GM21447 (cell line): ENCODE measurements around the gene MED16.

ENCODE experiments used
- ATAC-seq: cut with Tn5 transposase; IDR thresholded peaks from one replicate; pipeline ENCODE4 v1.9.1; 2021; ENCODE audit not compliant: unreplicated experiment

The MED16 gene

DNA sequence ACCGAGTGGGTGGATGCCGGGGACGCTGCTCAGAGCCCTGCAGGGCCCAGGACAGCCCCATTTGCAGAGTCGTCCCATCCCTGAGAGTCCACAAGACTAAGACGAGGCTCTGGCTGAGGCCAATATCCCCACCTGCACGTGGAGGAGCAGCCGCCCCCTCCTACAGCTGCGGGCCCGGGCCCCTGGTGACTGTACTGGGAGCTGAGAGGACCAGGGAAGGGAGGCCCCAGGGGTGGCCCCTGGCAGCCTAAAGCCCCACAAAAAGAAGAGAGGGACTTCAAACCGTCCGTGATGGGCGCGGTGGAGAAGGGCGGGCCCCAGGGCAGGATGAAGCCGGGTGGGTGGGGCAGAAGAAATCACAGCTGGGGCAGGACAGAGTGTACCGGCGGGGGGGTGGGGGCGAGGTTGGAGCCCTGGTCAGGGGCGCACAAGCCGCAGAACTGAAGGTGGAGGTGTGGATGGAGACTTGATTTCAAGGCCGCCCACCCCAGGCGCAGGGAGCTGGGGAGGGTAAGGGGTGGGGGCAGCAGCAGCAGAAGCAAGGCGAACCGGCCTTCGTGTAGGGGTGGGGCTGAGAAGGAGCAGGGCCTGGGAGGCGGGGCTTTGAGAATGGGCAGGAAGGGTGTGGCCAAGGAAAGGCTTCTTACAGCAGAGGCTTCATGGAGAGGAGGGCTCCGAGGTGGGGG lies 20.6 kb downstream of the MED16 start:
- peak; percentile 68 for ATAC-seq

DNA sequence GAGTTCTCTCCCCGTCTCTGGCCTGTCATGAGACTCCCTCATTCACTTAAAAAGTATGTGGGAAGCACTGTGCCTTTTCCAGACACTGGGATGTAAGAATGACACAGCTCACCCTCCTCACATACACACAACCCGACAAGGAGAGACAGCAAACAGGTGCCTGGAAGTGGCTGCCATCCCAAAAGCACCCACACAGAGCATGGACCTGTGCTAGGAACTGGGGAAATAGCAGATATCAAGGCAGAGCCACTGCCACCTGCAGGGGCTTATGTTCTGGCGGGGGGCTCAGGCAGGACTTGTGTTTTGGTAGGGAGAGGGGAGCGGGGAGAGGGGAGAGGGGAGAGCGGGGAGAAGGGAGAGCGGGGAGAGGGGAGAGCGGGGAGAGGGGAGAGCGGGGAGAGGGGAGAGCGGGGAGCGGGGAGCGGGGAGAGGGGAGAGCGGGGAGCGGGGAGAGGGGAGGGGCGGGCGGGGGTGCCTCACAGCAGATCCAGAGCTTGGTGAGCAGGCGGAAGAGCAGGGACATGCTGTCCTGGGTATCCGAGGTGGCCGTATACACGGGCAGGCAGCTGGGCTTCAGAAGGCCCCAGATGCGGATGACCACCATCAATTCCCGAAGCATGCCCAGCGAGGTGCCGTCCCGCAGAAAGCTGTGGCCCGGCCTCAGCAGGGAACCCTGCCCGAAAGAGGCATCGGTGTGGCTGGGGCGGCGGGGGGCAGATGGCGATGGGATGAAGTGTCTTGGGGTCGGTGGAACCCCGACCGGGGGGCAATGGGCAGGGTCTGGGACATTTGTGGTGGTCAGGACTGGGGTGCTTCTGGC lies 21.3 kb downstream of the MED16 start:
- ATAC-seq, result no peak

- ATAC-seq, result no peak
These were observed 22.0 kb downstream of the MED16 start for GRCh38 chr19:870963-871401.

DNA sequence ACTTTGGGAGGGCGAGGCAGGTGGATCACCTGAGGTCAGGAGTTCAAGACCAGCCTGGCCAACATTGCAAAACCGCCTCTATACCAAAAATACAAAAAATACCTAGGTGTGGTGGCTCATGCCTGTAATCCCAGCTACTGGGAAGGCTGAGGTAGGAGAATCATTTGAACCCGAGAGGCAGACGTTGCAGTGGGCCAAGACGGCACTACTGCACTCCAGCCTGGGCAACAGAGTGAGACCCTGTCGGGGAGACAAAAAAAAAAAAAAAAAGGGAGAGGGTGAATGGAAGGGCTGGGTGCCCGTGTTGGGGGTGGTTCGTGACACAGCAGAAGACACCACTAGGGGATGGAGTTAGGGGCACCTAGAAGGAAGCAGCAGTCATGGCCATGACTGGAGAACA lies 22.7 kb downstream of the MED16 start:
- ATAC-seq, result no peak

DNA sequence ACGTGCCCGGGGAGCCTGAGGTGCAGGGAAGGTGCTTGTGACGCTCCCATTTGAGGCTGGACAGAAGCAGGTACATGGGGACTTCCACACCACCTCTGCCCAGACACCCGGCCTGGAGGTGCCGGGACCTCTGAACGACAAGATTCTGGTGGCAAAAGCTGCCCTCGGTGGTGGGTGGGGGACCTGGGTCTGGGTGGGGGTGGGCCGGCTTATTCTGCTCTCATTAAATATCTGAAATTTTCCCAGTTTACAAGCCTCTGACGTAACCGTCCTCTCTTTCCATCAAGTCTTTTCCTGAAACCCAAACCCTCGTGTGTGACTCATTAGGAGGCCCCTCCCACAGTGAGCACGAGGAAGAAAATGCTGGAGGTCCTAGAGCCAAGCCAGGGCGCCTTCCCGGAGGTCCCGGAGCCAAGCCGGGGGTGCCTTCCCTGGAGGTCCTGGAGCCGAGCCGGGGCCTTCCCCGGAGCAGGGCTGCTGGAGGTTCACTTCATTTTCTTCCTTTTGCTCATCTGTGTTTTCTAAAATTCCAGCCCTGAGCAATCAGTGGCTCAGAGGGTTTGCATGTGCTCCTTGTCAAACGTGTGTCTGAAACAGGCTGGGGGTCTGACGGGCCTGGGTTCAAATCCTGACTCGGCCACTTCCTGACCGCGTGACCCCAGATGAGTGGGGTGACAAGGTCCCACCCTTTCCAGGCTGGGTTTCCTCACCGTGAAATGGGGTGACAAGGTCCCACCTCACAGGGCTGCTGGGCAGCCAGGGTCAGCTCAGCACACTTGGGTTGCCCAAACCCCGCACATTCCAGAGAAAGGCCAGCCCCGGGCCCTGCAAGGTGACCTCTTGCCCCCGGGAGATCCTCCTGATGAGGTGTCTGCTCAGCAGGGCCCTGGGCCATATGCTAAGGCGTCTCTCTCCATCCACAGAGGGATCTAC lies 23.5 kb downstream of the MED16 start:
- no peak for ATAC-seq

- ATAC-seq, result no peak
These were observed 24.3 kb downstream of the MED16 start for GRCh38 chr19:868458-869244.

DNA sequence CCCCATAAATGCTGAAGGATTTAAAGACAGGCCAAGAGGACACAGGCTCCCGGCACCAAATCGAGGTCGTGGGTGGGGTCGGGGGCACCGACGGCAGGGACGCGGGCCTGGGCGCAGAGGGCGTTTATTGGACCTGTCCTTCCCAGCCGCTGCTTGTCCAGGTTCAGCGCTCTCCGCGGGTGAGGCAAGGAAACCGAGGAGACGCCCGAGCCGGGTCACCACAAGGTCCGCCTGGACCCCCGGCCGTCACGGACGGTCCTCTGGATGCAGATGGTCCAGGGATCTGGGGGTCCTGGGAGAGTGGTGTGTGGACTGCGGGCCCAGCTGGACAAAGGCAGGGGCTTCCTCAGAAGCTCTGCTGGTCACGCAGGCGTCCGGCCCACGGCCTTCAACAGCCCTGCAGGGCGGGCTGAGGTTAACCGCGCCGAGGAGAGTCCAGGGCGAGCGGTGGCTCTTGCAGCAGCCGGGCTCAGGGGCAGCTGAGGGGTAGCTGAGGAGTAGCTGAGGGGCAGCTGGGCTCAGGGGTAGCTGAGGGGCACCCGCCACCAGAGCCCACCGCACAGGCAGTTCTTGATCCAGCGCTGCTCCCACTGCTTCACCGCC lies 25.0 kb downstream of the MED16 start:
- ATAC-seq, result no peak

GRCh38 chr19:867301-867793 lies 25.6 kb downstream of the MED16 start:
- no peak for ATAC-seq

DNA sequence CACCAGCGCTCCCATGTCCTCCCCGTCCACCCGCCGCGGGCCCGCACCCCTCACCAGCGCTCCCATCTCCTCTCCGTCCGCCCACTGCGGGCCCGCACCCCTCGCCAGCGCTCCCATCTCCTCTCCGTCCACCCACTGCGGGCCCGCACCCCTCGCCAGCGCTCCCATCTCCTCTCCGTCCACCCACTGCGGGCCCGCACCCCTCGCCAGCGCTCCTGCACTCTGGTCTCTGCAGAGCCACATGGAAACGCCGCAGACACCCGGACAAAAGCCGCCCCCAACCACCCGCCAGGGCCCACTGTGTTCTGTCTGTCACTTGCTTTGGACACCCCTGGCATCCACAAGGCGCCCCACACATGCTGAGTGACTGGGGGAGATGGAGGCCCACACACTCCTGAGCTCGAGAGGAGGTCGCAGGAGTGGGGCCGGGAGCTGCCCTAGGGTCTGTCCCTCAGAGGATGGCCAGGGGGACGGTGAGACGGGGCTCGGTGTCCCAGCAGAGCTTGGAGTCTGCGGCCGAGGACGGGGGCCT lies 26.2 kb downstream of the MED16 start:
- no peak for ATAC-seq

GRCh38 chr19:863315-863620 lies 29.7 kb downstream of the MED16 start:
- no peak for ATAC-seq

- no peak for ATAC-seq
These were observed 30.2 kb downstream of the MED16 start for GRCh38 chr19:862581-863314.

GRCh38 chr19:861756-862580 lies 31.0 kb downstream of the MED16 start:
- ATAC-seq, result no peak

GRCh38 chr19:861141-861755 lies 31.7 kb downstream of the MED16 start:
- ATAC-seq, result no peak

DNA sequence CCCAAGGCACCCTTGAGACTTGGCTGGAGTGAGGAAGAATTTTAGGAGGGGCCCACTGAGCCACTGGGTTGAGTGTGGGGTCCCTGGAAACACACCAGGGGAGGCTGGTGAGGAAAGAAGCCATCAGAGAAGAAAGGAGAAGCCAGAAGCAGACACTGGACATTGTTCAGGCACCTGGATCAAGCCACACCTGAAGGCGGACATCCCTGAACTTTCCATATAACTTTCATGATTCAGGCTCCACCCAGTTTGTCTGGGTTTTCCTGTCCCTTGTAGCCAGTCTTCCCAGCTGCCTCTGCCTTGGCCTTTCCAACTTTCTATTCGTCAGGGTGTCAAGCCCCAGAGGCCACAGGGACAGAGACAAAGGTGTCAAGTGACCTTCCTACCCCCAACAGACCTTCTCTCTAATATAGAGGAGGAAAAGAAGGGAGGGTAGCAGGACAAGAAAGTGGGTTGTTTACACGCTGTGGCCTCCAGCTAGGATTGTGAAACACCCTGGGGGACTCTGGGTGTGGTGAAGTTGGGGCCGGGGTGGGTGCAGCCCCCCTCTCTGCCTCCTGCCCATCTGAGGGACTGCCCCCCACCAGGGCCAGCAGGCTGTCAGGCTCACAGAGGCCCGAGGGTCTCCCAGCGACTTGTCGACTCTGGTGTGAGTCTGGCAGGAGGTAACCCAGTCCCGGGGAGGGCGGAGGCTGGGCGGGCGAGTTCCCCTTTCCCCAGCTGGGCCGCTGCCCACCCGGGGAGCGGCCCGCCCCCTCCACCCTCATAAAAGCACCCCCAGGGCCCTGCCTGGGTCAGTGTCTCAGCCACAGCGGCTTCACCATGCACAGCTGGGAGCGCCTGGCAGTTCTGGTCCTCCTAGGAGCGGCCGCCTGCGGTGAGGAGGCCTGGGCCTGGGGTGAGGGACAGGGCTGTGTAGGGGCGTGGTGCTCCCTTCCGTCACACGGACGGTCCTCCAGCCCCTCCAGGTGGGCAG lies 33.8 kb downstream of the MED16 start, which contains the start of gene CFD:
Gene CFD, plus strand, starts transcription at position 797 of the 976 bp plus-strand sequence. Its CDS starts 26 bp downstream, at position 823.
- ATAC-seq, result no peak

DNA sequence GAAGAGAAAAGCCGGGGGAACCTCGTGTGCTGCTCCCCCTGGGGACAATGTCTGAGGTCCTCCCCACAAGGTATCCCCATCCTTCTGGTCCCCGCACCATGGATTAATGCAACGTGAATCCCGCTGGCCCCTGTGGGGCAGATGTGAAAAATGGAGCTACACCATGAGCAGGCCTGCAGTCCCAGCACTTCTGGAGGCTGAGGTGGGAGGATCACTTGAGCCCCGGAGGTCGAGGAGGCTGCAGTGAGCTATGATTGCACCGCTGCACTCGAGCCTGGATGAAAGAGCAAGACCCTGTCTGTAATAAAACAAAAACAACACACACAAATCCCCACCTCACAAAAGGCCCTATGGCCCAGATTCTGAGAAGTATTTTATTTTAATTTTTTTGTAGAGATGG lies 34.7 kb downstream of the MED16 start:
- ATAC-seq, result no peak

DNA sequence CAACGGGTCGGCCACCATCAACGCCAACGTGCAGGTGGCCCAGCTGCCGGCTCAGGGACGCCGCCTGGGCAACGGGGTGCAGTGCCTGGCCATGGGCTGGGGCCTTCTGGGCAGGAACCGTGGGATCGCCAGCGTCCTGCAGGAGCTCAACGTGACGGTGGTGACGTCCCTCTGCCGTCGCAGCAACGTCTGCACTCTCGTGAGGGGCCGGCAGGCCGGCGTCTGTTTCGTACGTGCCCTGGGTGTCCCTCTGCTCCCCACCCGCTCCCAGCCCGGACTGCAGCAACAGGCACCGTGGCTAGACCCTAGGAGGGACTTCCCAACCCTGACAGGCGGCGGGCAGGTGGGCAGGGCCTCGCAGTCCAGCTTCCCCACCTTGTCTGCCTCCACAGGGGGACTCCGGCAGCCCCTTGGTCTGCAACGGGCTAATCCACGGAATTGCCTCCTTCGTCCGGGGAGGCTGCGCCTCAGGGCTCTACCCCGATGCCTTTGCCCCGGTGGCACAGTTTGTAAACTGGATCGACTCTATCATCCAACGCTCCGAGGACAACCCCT lies 37.3 kb downstream of the MED16 start:
- ATAC-seq, result no peak
